DMS79 (cell line): Measurements from ENCODE around the gene ZBTB7C.

Experiments used
- DNase-seq: peaks from one replicate; lab custom pipeline; 2025; lab: John Stamatoyannopoulos, UW

ZBTB7C gene

GRCh38 chr18:48137374-48138081 is 271.7 kb downstream of the ZBTB7C start:
- DNase-seq, result peak; percentile 73

GRCh38 chr18:48136827-48137373 is 272.3 kb downstream of the ZBTB7C start:
- DNase-seq, result no peak

GRCh38 chr18:48136051-48136826 is 272.9 kb downstream of the ZBTB7C start:
- peak; percentile 25 for DNase-seq

GRCh38 chr18:48135436-48135966 is 273.7 kb downstream of the ZBTB7C start:
- no peak for DNase-seq

- no peak for DNase-seq
Measured at GRCh38 chr18:48134609-48135008, 274.6 kb downstream of the ZBTB7C start.

- DNase-seq, result peak; percentile 87
Measured at GRCh38 chr18:48133671-48134251, 275.4 kb downstream of the ZBTB7C start.

- DNase-seq, result no peak
Measured at GRCh38 chr18:48132797-48133655, 276.2 kb downstream of the ZBTB7C start.

- DNase-seq, result no peak
Measured at GRCh38 chr18:48131042-48131441, 278.1 kb downstream of the ZBTB7C start.

GRCh38 chr18:48129621-48130082 is 279.5 kb downstream of the ZBTB7C start:
- DNase-seq, result no peak

- DNase-seq, result no peak
Measured at GRCh38 chr18:48127606-48128005, 281.6 kb downstream of the ZBTB7C start.

GRCh38 chr18:48126240-48126639 is 282.9 kb downstream of the ZBTB7C start:
- no peak for DNase-seq

GRCh38 chr18:48125724-48126123 is 283.5 kb downstream of the ZBTB7C start:
- no peak for DNase-seq

- no peak for DNase-seq
Measured at GRCh38 chr18:48124857-48125626, 284.1 kb downstream of the ZBTB7C start.

GRCh38 chr18:48123941-48124340 is 285.2 kb downstream of the ZBTB7C start:
- DNase-seq, result no peak

- peak; percentile 66 for DNase-seq
Measured at GRCh38 chr18:48123324-48123723, 285.9 kb downstream of the ZBTB7C start.

- no peak for DNase-seq
Measured at GRCh38 chr18:48122816-48123215, 286.4 kb downstream of the ZBTB7C start.

GRCh38 chr18:48122376-48122775 is 286.8 kb downstream of the ZBTB7C start:
- DNase-seq, result no peak

- DNase-seq, result no peak
Measured at GRCh38 chr18:48121752-48122151, 287.4 kb downstream of the ZBTB7C start.

GRCh38 chr18:48119204-48119603 is 290.0 kb downstream of the ZBTB7C start:
- DNase-seq, result no peak

- DNase-seq, result no peak
Measured at GRCh38 chr18:48116873-48117630, 292.1 kb downstream of the ZBTB7C start.
